ENCODE results near the gene ARHGEF4.

Gene ARHGEF4

GRCh38 chr2:130869441-130870160 lies 32.9 kb downstream of the ARHGEF4 start:
- TF ChIP-seq ZNF274 (IDR thresholded peaks at IDR 0.05; ENCODE audit: low read depth, low read length) = no peak
- H3K4me3 ChIP-seq (ENCODE audit: low read length) = no peak overlapping the region

DNA sequence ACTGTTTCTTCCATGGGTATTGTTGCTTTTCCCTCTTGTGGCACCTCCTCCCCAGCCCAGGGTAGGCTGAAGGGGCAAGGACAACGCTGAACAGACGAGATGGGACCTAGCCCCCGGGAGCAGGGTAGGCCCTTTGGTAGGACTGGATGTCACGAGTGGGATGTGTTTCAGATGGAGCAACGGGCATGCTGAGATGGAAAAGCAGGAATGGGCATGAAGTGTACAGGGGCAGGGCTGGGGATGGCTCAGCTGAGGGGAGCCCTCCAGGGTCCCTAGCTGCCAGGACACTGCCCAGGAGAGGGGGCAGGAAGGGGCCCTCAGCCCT lies 33.4 kb downstream of the ARHGEF4 start:
- no peak overlapping the region for H3K4me3 ChIP-seq (ENCODE audit: low read length)
- TF ChIP-seq ZNF274 (IDR thresholded peaks at IDR 0.05; ENCODE audit: low read depth, low read length) = no peak

GRCh38 chr2:130870779-130871178 lies 34.1 kb downstream of the ARHGEF4 start:
- no peak overlapping the region for H3K4me3 ChIP-seq (ENCODE audit: low read length)
- no peak for TF ChIP-seq ZNF274 (IDR thresholded peaks at IDR 0.05; ENCODE audit: low read depth, low read length)

GRCh38 chr2:130871843-130872740 lies 35.4 kb downstream of the ARHGEF4 start:
- no peak overlapping the region for H3K4me3 ChIP-seq (ENCODE audit: low read length)
- no peak for TF ChIP-seq ZNF274 (IDR thresholded peaks at IDR 0.05; ENCODE audit: low read depth, low read length)

- TF ChIP-seq ZNF274 (IDR thresholded peaks at IDR 0.05; ENCODE audit: low read depth, low read length) = no peak
Measured at GRCh38 chr2:130872741-130873125, 36.0 kb downstream of the ARHGEF4 start.

GRCh38 chr2:130873700-130874346 lies 37.1 kb downstream of the ARHGEF4 start:
- no peak overlapping the region for H3K4me3 ChIP-seq (ENCODE audit: low read length)
- no peak for TF ChIP-seq ZNF274 (IDR thresholded peaks at IDR 0.05; ENCODE audit: low read depth, low read length)

More at GRCh38 chr2:130872741-130873125, 36.0 kb downstream of the ARHGEF4 start:
- no peak overlapping the region for H3K4me3 ChIP-seq (ENCODE audit: low read length)

- no peak for TF ChIP-seq ZNF274 (IDR thresholded peaks at IDR 0.05; ENCODE audit: low read depth, low read length)
- H3K4me3 ChIP-seq (ENCODE audit: low read length) = no peak overlapping the region
Measured at GRCh38 chr2:130874512-130874911, 37.8 kb downstream of the ARHGEF4 start.

- no peak overlapping the region for H3K4me3 ChIP-seq (ENCODE audit: low read length)
- no peak for TF ChIP-seq ZNF274 (IDR thresholded peaks at IDR 0.05; ENCODE audit: low read depth, low read length)
Measured at GRCh38 chr2:130875935-130876334, 39.2 kb downstream of the ARHGEF4 start.

- H3K4me3 ChIP-seq (ENCODE audit: low read length) = no peak overlapping the region
- TF ChIP-seq ZNF274 (IDR thresholded peaks at IDR 0.05; ENCODE audit: low read depth, low read length) = no peak
Measured at GRCh38 chr2:130877258-130877657, 40.5 kb downstream of the ARHGEF4 start.

- TF ChIP-seq ZNF274 (IDR thresholded peaks at IDR 0.05; ENCODE audit: low read depth, low read length) = no peak
- no peak overlapping the region for H3K4me3 ChIP-seq (ENCODE audit: low read length)
Measured at GRCh38 chr2:130878316-130878715, 41.6 kb downstream of the ARHGEF4 start.

DNA sequence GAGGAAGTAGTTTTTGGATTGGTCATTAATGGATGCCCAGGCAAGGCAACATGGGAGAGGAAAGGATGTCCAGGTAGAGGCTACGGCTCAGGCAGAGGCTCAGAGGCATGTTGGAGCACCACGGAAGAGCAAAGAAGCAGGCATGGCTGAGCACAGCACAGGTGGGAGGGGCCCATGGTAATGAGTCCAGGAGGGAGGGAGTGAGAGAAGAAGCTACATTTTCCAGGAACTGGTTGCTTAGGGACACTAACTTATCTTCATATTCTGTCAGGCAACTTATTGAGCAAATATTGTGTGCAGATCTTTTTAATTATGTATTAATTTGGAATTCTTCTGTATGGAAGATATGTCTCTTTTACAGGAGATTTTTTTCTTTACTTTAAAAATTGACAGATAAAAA lies 42.2 kb downstream of the ARHGEF4 start:
- no peak for TF ChIP-seq ZNF274 (IDR thresholded peaks at IDR 0.05; ENCODE audit: low read depth, low read length)
- H3K4me3 ChIP-seq (ENCODE audit: low read length) = no peak overlapping the region

DNA sequence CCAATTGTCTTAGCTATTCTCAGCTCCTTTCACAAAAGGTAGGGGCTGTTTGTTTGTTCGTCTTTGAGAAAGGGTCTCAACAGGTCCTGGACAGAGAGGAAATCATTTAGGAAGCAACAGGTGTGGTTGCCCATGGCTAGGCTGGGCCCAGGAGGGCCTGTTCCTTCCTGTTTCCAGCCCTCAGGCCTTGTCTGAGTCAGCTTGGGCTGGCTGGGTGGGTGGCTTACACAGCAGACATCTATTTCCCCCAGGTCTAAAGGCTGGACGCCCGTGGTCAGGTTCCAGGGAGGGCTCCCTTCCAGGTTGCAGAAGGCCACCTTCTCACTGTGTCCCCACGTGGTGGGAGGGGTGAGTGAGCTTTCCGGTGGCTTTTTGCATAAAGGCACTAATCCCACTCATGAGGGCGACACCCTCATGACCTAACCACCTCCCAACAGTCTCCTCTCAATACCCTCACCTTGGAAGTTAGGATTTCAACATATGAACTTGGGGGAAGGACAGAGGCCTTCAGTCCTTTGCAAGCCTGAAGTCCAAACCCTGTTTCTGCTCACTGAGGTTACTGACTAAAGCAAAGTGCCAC lies 45.5 kb downstream of the ARHGEF4 start:
- TF ChIP-seq ZNF274 (IDR thresholded peaks at IDR 0.05; ENCODE audit: low read depth, low read length) = no peak
- H3K4me3 ChIP-seq (ENCODE audit: low read length) = no peak overlapping the region

- H3K4me3 ChIP-seq (ENCODE audit: low read length) = no peak overlapping the region
- TF ChIP-seq ZNF274 (IDR thresholded peaks at IDR 0.05; ENCODE audit: low read depth, low read length) = no peak
Measured at GRCh38 chr2:130882991-130883390, 46.3 kb downstream of the ARHGEF4 start.

DNA sequence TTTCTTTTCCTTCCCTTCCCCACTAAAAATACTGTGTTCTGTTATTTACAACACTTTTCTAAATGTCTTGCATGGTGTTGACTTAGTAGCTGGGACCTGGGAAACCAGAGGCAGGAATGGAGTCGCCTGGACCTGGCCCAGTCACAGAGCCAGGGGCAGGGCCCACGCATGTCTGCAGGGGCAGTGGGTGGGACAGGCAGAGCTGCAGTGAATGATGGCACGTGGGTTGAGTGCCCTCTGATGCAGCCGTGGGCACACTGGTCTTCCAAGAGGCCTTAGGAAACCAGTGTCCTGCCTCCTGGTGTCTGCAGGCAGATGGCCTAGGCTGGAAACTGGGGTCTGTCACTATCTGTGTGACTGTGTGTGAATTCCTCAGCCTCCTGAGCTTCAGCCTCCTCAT lies 46.8 kb downstream of the ARHGEF4 start:
- H3K4me3 ChIP-seq (ENCODE audit: low read length) = no peak overlapping the region
- no peak for TF ChIP-seq ZNF274 (IDR thresholded peaks at IDR 0.05; ENCODE audit: low read depth, low read length)

Measured in GM08714 (cell line).